ENCODE results near the gene ABCC4.

DNA sequence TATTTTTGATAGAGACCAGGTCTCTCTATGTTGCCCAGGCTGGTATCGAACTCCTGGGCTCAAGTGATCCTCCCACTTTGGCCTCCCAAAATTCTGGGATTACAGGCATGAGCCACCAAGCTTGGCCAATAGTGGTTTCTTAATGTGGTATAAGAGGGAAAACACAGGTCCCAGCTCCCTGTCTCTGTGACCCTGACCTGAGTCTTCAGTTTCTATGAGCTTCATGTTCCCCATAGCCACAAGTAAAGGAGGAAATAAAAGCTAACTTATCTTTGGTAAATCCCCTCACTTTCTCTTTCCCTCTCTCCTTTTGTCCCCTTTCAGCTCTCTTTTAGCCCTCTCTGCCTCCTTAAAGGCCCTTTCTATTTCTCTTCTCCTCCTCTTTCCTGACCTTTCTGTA, 50.3 kb downstream of the ABCC4 start:
- TF ChIP-seq, protein P1, sequence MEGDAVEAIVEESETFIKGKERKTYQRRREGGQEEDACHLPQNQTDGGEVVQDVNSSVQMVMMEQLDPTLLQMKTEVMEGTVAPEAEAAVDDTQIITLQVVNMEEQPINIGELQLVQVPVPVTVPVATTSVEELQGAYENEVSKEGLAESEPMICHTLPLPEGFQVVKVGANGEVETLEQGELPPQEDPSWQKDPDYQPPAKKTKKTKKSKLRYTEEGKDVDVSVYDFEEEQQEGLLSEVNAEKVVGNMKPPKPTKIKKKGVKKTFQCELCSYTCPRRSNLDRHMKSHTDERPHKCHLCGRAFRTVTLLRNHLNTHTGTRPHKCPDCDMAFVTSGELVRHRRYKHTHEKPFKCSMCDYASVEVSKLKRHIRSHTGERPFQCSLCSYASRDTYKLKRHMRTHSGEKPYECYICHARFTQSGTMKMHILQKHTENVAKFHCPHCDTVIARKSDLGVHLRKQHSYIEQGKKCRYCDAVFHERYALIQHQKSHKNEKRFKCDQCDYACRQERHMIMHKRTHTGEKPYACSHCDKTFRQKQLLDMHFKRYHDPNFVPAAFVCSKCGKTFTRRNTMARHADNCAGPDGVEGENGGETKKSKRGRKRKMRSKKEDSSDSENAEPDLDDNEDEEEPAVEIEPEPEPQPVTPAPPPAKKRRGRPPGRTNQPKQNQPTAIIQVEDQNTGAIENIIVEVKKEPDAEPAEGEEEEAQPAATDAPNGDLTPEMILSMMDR (IDR thresholded peaks at IDR 0.05 in 2 of 3, conservative IDR thresholded peaks at IDR 0.05 in 1 of 3; ENCODE audit: insufficient read depth in 2 of 3, low read depth in 1 of 3, low read length in 3 of 3), result no peak
- TF ChIP-seq TEAD4 (IDR thresholded peaks at IDR 0.05; ENCODE audit: low read length), result no peak
- TF ChIP-seq TEAD4 (CRISPR knock-in tag; IDR thresholded peaks at IDR 0.05; ENCODE audit: borderline replicate concordance), result no peak
- no peak for TF ChIP-seq SUPT5H (IDR thresholded peaks at IDR 0.05)
- TF ChIP-seq GATA2 (CRISPR knock-in tag; IDR thresholded peaks at IDR 0.05), result no peak
- no peak for TF ChIP-seq USF2 (CRISPR knock-in tag; IDR thresholded peaks at IDR 0.05)
- TF ChIP-seq TAL1 (IDR thresholded peaks at IDR 0.05), result no peak
- TF ChIP-seq RNF2 (IDR thresholded peaks at IDR 0.05), result no peak
- no peak for TF ChIP-seq ELF1 (tag; IDR thresholded peaks at IDR 0.05)
- TF ChIP-seq MTA2 (IDR thresholded peaks at IDR 0.05; ENCODE audit: low read depth), result no peak
- no peak for TF ChIP-seq CXXC5 (CRISPR knock-in tag; IDR thresholded peaks at IDR 0.05)

Measured in K562 (cell line).